Stimulated activated naive CD4-positive, alpha-beta T cell (primary cell): ENCODE results near the gene PARS2.

Source experiments
- DNase-seq, 6 experiments: peaks; one replicate each; lab custom pipeline; 2025; lab: John Stamatoyannopoulos, UW

The PARS2 gene

GRCh38 chr1:54764133-54764921 is at the start of gene PARS2:
Gene PARS2 (minus strand): TSS chr1:54764523. CDS start chr1:54759161, 5,362 bp downstream.
- DNase-seq: peak; percentile 85 to 99 (median 95)

- DNase-seq: no peak
Observed at GRCh38 chr1:54814126-54814498, 49.8 kb upstream of the PARS2 start.

- no peak for DNase-seq
Observed at GRCh38 chr1:54813485-54814125, 49.3 kb upstream of the PARS2 start.

GRCh38 chr1:54812801-54813484 is 48.6 kb upstream of the PARS2 start:
- DNase-seq: no peak

DNA sequence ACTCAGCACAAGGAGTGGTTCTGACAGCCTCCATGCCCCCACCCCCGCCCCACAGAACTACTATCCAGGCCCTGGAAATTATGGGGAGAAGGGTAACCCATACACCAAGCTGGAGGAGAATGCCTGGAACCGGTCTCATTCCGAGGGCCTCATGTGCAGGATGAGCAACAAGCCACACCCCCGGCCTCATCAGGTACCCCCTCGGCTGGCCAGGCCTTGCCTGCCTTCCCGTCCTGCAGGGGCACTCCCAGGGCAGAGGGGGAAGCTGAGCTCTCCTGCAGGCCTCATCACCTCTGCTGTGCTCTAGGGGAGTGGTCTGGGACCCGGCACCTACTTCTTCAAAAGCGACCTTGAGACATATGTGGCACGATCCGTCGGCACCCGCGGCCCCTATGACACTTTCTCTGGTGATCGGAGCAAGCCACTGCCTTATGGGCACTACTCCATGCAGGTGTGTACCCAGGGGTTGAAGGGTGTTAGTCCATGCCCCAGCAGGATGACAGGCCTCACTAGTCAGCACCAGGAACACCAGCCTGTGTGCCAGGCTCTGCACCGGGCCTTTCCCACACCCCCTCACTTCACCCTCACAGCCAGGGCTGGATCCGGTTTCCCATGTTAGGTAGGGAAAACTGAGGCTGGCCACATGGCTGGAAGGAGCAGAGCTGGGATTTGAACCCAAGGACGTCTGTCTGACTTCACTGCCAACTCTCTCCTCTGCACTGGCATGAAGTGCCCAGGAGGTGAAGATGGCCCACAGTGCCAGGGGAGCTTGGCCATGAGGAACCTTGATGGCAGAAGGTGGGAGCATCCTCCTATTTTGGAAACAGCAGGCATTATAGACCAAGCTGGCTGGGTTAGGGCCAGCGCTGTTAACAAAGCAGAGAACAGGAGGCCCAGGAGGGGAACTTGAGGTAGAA is 47.7 kb upstream of the PARS2 start:
- no peak for DNase-seq

- DNase-seq: no peak
Observed at GRCh38 chr1:54811066-54811465, 46.7 kb upstream of the PARS2 start.

DNA sequence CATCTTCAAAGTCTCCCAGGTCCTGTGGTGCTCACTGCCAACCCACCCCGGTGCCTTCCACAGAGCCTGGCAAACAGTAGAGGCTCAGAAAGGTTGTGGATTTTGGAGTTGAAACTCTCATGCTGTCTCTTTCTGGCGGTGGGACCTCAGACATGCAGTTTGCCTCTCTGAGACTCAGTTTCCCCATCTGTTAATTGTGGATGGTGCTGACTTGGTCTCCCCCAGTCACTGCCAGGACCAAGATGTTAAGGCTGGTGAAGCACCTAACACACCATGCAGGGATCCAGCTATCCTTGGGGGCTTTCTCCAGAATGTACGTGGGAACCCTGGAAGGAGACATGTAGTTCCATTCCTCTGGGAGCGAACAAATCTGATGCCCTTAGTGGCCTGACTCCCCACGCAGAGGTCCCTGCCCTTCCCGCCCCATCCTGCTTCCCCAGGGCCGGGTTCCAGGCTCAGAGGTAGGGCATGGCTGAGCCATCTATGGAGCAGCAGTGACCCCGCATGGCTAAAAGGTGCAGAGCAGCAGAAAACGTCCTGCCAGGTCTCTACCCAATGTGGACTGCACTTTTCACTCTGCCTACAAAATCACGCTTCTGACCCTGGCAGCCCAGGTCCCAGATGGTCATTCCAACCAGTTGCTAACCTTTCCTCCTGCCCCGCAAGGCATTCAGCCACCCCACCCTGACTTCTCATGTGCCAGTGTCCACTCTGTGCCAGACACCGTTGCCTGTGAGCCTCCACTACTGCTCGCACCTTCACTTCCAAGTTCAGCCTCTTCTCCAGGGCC is 46.0 kb upstream of the PARS2 start:
- peak; percentile 27 to 59 (median 46) for DNase-seq

DNA sequence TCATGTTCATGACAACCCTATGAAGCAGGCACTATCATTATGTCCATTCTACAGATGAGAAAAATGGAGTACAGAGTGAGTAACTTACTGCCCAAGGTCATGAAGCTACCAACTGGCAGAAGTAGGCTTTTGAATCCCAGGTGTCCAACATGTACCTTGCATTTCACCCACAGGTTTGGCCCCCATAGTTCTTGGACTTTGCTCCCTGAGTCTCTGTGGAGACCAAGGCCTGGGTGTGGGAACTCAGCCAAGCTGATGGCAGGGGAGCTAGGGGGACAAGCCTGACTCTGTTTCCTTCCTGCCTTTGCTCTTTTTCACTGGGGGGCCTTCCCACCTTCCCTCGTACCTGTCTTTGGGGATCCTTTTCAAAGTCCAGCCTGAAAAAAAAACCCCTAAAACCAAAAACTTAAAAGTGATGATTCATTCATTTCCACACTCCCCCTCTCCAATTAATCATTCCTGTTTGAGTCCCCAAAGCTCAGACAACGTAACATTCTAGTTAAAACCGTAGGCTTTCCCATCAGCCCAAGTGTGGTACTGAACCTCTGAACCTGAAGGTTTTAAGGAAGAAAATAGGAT is 45.3 kb upstream of the PARS2 start:
- no peak for DNase-seq

GRCh38 chr1:54808443-54809207 is 44.3 kb upstream of the PARS2 start:
- DNase-seq: no peak

GRCh38 chr1:54807756-54808155 is 43.4 kb upstream of the PARS2 start:
- DNase-seq: no peak

GRCh38 chr1:54806931-54807611 is 42.7 kb upstream of the PARS2 start:
- no peak for DNase-seq

DNA sequence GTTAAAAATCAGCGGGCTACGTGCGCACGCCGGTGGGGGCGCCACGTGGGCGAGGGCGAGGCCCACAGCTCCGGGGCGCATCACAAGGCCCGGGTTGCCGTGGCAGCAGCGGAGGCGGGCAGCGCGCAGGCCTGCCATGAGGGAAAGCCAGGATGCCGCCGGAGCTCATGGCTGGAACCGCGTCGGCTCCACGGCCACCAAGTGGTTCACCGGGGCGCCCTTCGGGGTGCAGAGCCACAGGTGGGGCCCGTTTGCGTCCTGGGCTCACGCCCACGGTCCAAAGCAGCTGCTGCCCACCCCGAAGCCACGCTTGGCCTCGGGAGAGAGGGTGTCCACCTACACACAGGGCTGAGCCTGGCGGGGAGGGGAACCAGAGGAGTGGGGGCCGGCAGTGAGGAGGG is 41.7 kb upstream of the PARS2 start:
- no peak for DNase-seq

DNA sequence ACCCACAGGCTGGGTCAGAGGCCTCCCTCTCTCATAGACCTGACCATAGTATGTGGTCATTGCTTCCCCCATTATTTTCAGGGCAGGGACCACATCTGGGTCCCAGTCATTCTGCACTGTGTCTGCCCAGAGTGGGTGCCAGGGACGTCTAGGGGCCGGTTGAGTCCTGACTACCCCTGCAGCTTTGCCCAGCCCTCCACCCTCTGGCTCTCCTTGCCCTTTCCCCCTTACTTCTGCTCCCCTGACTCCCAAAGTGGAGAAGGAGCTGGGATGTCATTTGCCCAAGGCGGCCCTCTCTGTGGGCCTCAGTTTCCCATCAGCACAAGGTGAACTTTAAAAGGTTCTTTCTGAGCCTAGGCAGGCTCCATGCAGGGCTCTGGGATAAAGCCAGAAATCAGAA is 41.1 kb upstream of the PARS2 start:
- no peak for DNase-seq

DNA sequence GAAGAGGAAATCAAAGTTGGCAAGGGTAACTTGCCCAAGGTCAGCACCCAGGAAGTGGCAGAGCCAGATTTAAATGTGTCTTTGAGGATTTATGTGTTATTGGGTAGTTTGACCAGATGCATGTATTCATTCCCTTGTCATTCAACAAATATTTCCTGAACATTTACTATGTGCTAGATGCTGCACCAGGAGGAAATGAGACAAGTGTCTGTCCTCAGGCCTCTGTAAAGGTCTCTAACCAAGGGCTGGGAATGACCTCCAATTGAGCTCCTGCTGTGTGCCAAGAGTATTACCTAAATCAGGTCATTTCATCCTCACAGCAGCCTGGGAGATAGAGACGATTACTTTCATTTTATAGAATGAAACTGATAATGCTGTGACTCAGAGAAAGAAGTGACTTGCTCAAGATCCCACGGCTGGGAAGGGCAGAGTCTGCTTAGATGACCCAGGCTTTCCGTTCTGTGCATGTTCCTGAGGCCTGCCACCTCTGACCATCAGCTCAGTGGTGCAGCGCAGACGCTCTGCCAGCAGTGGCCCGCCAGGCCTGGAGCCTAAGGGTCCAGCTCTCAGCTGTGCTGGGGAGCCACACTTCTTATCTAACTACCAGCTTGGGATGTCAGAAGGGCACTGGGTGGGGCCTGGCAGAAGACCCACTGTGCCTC is 40.3 kb upstream of the PARS2 start:
- no peak for DNase-seq

GRCh38 chr1:54803761-54804470 is 39.6 kb upstream of the PARS2 start:
- no peak for DNase-seq

DNA sequence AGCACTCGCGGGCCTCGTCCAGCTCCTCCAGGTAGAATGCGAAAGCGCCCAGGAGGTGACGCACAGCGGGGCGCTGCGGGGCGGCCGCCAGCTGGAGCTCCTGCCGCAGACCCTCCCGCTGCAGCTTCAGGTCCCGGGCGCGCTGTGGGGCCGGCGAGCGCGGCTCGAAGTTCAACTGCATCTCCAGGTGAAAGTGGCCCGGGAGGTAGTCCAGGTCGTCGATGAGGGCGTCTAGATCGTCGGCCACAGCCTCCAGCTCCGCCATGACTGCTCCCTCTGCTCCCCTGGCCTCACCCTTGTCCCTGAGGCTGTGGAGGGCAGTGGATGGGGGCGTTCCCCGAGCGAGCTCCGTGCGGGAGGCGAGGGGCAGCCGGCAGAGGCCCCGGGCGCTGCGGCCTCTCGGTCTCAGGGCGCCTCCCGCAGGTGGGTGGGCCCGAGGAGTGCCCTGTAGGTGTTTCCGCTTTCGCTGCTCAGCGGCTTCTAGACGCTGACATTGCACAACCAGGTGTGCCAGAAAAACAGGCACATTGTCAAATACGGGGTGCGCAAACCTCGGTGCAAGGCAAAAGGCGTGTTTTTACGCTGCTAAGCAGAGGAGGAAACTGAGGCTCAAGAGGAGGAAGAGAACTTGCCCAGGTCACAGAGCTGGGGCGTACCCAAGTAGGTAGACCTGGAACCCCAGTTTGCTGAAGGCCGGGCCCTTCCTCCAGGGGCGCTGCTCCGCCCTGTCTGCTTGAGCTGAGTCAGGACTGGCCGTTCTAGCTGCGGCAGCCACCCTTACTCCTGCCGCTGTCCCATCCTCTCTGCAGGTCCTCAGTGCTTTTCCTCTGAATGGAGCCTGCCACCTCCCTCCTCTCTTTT is 36.8 kb upstream of the PARS2 start, which contains the start of gene TTC22:
TSS of gene TTC22 (minus strand) at position 425 of the 861 bp plus-strand sequence. CDS start at position 265, 160 bp downstream.
- peak; percentile 30 to 82 (median 66) for DNase-seq
